ENCODE results near the gene CRKL. TPM values are rescaled to one million over a fixed set of nuclear protein-coding genes. Genes with fewer than 3 reads are reported as not detected.
A peak's percentile ranks its signal among the peaks of the same experiment; 100 is the strongest.

The CRKL gene
- total and polyA plus RNA-seq, 2 of the 4 experiments (the other 2 are of a cell fraction) = 20.6 to 35.5 TPM

- Histone ChIP-seq H4K5ac (ENCODE audit: low read depth, low read length) (no peak overlapping the region), H2BK15ac (ENCODE audit: low read depth, low read length) (no peak overlapping the region), H3K4me2 (ENCODE audit: low read depth, low read length) (no peak overlapping the region), H3K27ac (ENCODE audit: insufficient read depth, low read length) (no peak overlapping the region), H3K4ac (ENCODE audit: low read depth, low read length) (no peak overlapping the region), H2BK5ac (ENCODE audit: low read depth, low read length, poor library complexity, severe bottlenecking) (no peak overlapping the region), H3K9ac (ENCODE audit: low read depth, low read length) (no peak overlapping the region), H3K79me1 (ENCODE audit: low read depth in 1 of 2, low read length in 2 of 2) (0 out of 4 replicates have a peak, but pooled peaks cover 0 to 2% of the 10 kb centered on the region in 2 experiments), H3K18ac (ENCODE audit: low read depth, low read length) (no peak overlapping the region), H2BK20ac (ENCODE audit: low read depth, low read length) (no peak overlapping the region), H3K9me1 (ENCODE audit: insufficient read depth, low read length) (0 out of 2 replicates have a peak, but pooled peaks cover 6% of the 10 kb centered on the region), H3K27me3 (ENCODE audit: control insufficient read depth, insufficient read depth, low read length) (no peaks in the 10 kb centered on the region), H2AK5ac (ENCODE audit: low read depth, low read length) (no peak overlapping the region), H2BK120ac (ENCODE audit: low read depth, low read length) (no peak overlapping the region), H2AFZ (replicated peaks; ENCODE audit: low read length, poor library complexity) (no peak overlapping the region), H4K91ac (ENCODE audit: insufficient read depth, low read depth, low read length) (no peak overlapping the region), H3K56ac (ENCODE audit: extremely low read depth, insufficient read depth, low read length) (no peak overlapping the region), H4K20me1 (ENCODE audit: insufficient read depth, low read length) (no peaks in the 10 kb centered on the region), H2AK9ac (replicated peaks; ENCODE audit: low read depth, low read length, poor library complexity) (no peak overlapping the region), H3K9me3 (ENCODE audit: control insufficient read depth, insufficient read depth, low read length) (no peaks in the 10 kb centered on the region), H3K23ac (ENCODE audit: low read depth, low read length) (no peak overlapping the region), H3K4me3 (ENCODE audit: insufficient read depth, low read depth, low read length) (no peak overlapping the region), H3K14ac (replicated peaks; ENCODE audit: low read depth, low read length) (no peak overlapping the region), H4K8ac (ENCODE audit: low read depth in 2 of 2, low read length in 2 of 2) (no peak overlapping the region), H3K4me1 (ENCODE audit: control insufficient read depth, insufficient read depth, low read length) (peaks cover 10% of the 10 kb centered on the region), H3K36me3 (ENCODE audit: control insufficient read depth, insufficient read depth, low read length) (no peaks in the 10 kb centered on the region)
- WGBS, 2 experiments (ENCODE audit: extremely low coverage in 2 of 2, insufficient read length in 1 of 2) = no CpG with 5 or more reads among the region's 4 CpGs
- in situ Hi-C loops (cut with MboI; ENCODE audit: low sequenced_read_pairs) (no loop called here), intact Hi-C loops (cut with micrococcal nuclease) (no loop called here), dilution Hi-C loops (cut with HindIII; ENCODE audit: low sequenced_read_pairs, unreplicated experiment) (no loop called here)
- no peak for ATAC-seq (ENCODE audit: low read depth)
- no peak for DNase-seq
- ChIA-PET CTCF (interaction anchor here (0.6 to 2.0 kb wide), 2 partner anchors 11 to 38 kb away, joined by 4 to 9 read pairs; partner anchors contain the start of gene CRKL), POLR2A (ENCODE audit: unreplicated experiment) (no interaction called here)
- TF ChIP-seq CEBPB (IDR thresholded peaks at IDR 0.05; ENCODE audit: low read depth, low read length) = peak; percentile 14; the same call in 1 of the 2 replicates
- no peak for TF ChIP-seq POLR2A (IDR thresholded peaks at IDR 0.05; ENCODE audit: low read depth, low read length)
- BruUV-seq (replicated peaks) = no TSS peak
Measured at GRCh38 chr22:20905415-20906386, 11.5 kb upstream of the CRKL start.

All from IMR-90 (cell line).